Right lobe of liver (tissue), 4 donors: ENCODE results near the gene PTGS1.

ENCODE experiments used
- POLR2A ChIP-seq: fragments of 450-650 bp; IDR thresholded peaks from one replicate; pipeline ENCODE4 v1.6.1; 2017; ENCODE audit warnings: antibody characterized with exemption, mild to moderate bottlenecking
- TF ChIP-seq, protein P1 (sequence below), 4 donors: fragments of 200-600 bp in 3 of 4; fragments of 450-650 bp in 1 of 4; IDR thresholded peaks; one replicate each; pipeline versions ENCODE4 v1.5.1 to v1.8.0; 2016 to 2022; ENCODE audit warnings: antibody characterized with exemption in 4 of 4, mild to moderate bottlenecking in 2 of 4
- donor health status: DM: no; HTN: no; CAD: no.
- donor health status: DM: no; HTN: no; CAD: no.
- donor health status: DM: no; HTN: yes; CAD: no.

DNA sequence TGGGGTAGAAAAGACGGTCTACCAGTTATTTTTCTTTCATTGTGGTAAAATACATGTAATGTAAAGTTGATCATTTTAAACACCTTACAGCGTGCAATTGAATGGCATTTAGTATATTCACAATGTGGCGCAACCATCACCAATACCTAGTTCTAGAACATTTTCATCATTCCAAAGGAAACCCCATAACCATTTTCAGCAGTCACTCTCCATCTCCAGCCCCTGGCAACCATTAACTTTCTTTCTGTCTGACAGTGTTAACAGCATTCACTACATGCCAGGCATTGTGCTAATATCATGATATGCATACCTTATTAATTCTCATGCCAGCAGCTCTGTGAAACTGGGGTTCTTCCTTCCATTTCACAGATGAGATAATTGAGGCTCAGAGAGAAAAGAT, 32.0 kb downstream of the PTGS1 start:
- TF ChIP-seq, protein P1, sequence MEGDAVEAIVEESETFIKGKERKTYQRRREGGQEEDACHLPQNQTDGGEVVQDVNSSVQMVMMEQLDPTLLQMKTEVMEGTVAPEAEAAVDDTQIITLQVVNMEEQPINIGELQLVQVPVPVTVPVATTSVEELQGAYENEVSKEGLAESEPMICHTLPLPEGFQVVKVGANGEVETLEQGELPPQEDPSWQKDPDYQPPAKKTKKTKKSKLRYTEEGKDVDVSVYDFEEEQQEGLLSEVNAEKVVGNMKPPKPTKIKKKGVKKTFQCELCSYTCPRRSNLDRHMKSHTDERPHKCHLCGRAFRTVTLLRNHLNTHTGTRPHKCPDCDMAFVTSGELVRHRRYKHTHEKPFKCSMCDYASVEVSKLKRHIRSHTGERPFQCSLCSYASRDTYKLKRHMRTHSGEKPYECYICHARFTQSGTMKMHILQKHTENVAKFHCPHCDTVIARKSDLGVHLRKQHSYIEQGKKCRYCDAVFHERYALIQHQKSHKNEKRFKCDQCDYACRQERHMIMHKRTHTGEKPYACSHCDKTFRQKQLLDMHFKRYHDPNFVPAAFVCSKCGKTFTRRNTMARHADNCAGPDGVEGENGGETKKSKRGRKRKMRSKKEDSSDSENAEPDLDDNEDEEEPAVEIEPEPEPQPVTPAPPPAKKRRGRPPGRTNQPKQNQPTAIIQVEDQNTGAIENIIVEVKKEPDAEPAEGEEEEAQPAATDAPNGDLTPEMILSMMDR (IDR thresholded peaks at IDR 0.05) = no peak
- no peak for TF ChIP-seq POLR2A
